Measurements from ENCODE around the gene WDR86. TPM values are rescaled to one million over a fixed set of nuclear protein-coding genes. Genes with fewer than 3 reads are reported as not detected.

Gene WDR86
- polyA plus RNA-seq, 10 donors: 1.7 to 7.5 (median 4.6) TPM

DNA sequence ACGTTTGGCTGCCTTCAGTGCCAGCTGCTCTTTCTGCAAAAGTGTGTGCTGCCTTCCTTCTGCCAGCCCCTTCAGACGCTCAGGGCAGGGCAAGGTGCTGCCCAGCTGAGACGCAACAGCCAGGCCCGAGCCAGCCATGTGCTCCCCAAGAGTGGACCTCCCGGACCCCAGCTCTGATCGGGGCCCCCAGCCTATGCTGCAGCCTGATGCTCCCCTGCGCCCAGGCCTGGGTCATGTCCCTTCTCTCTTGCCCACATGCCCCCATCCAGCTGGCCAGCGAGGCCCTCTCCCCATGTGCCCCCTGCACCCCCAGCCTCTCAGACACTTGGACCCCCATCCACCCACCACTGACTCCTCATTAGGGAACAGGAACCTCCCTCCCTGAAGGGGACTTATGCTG is 17.8 kb downstream of the WDR86 start:
- no peak for DNase-seq

DNA sequence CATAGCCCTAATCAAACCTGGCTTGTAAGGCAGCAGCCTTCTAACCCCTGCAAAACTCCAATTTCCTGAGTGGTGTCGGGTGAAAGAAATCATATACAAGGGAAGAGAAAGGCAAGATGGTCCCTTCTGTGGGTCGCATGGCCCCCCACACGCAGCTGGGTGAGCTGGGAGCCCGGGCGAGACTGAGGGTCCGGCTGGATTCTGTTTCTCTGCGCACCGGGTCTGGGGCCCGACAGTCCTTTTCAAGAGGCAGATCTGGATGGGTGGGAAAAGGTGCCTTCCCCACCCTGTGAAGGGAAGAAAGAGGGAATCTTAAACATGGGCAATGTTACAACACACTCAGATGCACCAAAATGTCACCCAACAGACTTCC is 18.5 kb downstream of the WDR86 start:
- no peak for DNase-seq

DNA sequence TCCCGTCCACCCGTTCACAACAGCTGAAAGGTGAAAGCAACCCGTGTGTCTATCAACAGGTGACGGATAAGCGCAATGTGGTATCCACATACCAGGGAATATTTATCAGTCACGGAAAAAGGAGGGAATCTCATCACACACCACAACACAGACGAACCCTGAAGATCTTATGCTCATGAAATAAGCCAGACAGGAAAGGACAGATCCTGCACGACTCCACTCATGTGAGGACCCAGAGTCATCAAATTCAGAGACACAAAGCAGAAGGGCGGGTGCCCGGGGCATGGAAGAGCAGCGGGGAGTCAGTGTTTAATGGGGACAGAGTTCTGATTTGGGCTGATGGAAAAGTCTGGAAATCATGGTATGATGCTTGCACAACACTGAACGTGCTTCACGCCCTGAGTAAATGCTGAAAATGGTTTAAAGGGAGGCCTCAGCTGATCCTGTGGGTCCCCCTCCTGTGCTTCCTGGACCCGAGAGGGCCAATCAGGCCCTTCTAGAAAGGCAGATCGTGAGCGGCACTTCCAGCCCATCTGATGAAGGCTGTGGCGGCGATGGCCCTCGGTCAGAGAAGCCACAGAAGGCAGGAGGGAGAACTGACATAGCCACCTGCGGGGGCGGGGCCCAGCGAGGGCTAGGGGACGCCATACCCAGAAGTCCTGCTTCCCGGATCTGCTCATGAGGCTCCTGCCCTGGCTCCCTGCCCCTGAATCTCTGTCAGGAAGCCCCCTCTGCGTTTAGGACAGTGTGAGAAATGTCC is 19.1 kb downstream of the WDR86 start:
- DNase-seq: no peak

DNA sequence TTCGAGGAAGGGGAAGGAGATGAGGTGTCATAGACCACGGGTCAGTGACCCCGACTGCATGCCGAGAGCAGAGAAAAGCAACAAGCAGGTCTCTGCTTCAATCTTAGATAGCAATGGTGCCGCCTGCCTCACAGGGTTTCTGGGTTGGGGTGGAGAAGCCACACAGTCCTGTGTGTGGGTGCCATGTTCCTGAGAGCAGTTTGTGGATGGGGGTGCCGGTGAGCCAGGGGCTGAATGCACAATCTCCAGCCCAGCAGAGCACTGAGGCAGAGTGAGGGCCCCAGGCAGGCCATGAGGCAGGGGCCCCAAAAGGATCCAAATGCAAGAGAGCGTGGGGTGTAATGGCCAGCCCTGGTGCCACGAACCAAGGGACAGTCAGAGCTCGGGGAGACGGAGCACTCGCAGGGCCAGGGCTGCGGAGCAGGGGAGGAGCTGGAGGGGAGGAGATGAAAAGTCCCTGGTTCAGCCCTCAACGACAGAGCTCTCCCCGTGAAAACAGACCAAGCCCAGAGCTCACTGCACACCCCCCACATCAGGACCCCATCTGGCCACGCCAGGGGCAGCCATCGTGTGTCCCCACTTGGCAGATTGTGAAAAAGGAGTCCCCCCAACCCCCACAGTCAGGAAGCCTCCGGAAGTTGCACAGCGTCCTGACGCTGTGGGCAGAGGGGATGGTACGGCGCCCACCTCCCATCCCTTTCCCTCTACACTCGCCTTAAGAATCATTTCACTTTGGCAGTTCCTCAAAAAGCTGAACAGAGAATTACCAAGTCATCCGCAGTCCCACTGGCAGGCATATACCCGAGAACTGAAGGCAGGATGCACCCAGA is 19.9 kb downstream of the WDR86 start:
- DNase-seq: no peak

DNA sequence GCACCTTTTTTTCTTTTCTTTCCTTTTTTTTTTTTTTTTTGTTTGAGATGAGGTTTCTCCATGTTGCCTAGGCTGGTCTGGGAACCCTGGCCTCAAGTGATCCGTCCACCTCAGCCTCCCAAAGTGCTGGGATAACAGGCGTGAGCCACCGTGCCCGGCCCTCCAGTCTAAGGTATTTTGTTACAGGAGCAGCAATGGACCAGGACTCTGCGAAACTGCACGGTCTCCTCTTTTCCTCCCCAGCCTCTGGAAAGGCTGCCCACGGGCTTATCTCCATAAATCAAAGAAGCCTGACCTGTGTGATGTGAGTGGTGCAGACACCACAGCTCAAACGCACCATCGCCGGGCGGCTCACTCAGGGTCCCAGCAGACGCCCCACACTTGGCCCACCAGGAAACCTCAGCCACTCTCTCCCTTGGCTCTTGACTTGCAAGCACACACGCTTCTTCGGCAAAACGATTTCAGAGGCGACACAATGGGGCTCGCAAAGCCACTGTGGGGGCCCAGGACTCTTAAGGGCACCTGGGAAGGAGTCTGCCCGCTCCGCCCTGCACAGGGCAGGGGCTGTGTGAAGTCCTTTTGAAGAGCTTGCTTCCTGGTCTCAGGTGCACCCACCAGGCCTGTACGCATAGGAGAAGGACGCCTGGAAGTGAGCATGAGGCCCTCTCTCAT is 20.6 kb downstream of the WDR86 start:
- no peak for DNase-seq

DNA sequence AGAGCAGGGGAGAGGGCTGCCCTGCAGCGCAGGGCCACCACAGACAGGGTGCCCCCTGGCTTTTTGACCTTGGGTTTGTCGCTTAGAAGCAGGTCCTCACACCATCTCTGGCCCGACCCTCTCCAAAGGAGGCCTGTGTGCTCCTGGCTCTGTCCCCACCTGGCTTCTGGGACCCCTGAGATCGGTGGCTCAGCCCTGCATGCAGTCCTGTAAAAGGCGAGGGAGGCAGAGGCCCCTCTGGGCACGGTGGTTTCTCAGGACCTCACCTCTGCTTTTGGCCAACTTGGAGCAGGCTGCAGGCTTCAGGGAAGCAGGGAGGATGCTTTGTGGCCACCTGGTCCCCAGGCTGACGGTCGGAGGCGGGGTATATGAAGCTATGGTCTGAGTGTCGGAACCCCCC is 21.4 kb downstream of the WDR86 start:
- DNase-seq: no peak

DNA sequence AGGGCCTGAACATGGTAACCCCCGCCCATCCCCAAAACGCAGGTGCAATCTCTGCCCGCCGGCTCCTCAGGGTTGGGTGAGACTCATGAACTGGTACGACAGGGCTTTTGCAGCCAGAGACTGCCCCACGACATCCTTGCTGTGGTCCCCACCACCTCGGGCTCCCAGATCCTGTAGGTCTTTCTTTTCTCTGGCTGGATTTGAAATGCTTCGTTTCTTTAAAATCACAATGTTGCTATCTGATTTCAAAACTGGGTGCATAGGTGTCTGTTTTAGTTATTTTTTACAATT is 21.9 kb downstream of the WDR86 start:
- no peak for DNase-seq

DNA sequence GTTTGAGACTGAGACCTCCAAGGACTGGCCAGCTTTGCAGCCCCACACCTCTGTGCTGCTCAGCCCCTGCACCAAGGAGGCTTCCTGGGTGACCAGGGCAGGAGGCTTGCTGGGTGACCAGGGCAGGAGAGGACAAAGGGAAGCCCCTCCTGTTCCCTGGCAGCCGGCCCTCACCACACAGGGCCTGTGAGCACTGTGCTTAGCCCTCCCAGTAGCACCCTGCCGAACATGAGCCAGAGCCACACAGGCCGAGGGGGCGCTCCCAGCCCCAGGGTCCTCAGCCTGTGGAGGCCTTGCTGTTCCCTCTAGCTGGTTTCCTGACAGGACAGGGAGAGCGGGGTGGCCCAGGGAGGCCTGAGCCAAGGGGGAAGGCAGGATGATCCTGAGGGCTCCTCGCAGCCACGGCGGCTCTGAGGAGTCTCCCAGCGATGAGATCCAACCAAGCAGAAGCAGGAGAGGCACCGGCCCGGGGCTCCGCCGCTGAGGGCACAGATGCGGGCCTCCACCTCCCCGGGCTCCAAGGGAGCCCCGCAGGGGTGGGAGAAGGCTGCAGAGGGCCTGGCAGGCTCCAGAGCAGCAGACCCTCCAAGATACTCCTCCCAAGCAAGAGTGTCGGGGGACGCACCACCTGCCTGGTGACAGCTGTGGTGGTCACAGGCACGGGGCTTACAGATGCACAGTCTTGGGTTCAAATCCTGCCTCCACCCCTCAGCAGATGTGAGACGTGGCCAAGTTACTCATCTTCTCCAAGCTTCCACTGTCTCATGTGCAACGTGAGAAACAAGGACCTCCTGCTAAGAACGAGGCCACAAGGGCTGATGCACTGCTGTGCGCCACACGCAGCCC is 22.5 kb downstream of the WDR86 start:
- no peak for DNase-seq

DNA sequence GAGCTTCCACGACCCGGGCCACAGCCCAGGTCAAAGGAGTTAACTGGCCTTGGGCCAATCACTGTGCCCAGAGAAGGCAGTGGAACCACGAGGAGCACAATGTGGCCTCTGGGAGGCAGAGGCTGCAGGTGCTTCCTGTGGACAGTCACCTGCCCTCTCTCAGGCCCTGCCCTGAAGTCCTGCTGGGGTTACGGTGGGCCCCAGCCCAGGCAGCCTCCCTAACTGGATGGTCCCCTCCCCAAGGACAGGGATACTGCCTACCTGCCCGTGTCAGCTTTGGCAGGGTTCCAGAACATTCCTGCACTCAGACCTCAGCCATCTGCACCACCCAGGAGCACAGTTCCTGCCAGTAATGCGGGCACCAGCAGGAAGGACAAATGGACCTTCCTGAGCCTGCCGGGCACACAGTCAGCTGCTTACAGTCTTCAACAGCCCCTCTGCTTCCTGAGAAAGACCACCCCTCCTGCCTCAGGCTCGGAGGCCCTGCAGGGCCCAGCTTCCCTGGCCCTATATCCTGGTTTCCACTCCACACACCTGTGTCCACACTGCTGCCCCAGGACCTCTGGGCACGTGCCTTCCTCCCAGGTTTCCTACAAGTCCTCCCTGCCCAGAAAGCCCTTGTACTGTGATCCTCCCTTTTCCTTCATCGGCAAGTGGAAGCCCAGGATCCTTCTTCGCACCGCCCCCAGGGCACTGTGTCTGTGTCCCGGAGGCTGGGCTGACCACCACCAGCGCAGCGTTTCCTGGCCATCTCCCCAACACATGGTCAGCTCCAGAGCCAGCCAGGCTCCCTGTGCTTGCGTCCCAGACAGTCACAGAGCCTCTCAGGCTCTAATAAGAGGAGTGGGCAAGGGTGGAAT is 23.3 kb downstream of the WDR86 start:
- no peak for DNase-seq

DNA sequence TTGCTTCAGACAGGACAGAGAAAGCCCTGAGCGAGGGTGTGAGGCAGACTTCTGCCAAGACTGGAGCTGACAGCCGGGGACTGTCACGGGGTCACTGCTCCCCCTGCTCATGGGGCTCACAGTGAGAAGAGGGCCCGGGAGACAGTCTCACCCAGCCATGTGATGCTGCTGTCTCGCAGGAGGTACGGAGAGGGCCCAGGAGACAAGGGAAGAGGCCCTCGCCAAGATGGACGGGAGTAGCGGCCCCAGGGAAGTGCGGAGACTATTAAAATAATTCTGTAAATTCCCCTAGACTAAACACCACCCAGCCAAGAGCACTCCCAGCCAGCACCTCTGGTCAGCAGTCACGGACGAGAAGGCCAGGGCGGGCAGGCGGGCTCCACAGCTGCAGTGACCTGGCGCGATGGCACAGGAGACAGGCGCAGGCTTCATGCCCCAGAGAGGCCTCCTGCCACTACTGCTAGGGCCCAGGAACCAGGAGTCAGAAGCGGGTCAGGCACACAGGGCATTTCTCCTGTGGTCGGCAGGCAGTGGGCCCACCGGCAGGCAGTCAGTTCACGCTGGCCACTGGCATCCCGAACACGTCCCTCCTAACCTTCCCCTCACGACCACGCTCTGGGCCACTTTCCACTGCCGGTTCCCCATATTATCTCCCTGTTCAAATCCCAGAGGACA is 24.1 kb downstream of the WDR86 start:
- DNase-seq: no peak

DNA sequence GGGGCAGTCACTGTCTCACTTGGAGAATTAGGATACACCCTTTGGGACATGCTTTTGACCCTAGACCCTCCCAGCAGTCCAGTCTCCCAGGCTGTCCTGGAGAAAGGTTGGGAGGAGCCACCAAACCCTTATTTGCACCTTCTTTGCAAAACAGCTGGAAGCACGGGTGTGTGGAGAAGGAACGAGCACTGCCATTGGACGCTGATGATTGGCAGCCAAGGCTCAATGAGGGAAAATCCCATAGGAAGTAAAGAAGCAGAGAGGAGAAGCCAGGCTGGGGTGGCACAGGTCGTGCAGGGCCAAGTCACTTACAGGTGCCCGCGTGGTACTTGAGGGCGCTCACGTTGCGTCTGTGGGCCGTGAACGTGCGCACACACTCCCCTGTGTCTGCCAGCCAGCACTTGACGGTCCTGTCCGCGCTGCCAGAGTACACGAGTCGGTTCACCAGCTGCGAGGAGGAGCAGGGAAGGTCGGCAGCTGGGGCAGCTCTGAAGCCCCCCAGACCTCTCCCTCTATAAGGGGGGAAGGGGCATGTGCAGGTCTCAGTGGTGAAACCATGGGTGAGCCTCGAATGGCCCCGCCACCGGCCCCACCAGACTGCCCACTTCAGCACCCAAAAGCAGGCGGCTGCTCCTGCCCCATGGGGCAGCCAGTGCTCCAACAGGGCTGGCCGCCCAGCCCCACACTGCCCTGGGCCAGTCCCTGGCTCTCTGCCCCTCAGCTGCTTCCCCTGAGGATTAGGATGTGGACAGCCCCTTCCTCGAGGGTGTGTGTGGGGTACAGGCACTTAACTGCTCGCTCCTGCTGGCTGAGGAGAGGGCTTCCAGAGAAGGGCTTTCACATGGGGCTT is 24.8 kb downstream of the WDR86 start:
- DNase-seq: no peak

DNA sequence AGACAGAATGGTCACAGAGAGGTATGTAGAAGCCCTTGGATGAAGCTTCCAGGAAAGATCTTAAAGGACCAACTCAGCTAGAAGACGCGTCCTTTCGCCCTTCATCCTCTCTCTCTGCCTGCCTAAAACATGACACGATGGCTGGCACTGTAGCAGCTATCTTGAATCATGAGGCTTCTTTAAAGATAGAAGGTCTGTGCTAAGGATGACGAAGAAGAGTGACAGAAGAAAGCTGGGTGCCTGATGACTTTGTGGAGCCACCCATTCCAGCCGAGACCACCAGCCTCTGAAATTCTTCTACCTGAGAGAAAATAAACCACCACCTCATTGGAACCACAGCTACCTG is 25.5 kb downstream of the WDR86 start:
- DNase-seq: no peak

DNA sequence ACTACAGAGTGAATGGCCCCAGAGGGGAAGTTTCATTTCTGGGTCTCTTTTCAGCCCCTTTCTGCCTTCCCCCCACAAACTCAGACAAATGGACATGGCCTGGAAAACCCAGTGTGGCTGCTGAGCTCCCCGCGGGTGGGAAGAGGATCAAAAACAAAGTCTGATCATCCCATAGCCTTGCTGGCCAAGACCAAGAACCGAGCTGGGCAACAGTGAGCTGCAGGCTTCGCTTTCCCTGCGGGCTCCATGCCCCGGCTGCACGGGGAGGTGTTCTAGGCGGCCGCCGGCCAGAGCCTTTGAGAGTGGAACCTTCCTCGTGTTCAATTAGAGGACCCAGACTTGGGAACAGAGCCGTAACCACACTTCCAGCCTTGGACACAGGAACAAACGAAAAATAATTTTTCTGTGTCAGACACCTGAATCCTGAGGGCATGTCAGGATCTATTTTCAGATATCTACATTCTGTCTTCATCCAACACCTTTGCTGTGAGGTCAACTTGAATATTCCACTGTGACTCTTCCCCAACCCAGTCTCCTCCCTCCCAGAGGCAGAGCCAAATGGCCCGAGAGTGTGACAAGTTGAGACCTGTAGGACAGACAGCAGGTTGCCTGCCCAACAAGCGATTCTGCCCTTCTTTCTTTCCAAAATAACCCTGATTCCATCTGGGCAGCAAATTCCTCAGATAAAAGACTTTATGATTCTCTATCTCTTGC is 26.0 kb downstream of the WDR86 start:
- no peak for DNase-seq

DNA sequence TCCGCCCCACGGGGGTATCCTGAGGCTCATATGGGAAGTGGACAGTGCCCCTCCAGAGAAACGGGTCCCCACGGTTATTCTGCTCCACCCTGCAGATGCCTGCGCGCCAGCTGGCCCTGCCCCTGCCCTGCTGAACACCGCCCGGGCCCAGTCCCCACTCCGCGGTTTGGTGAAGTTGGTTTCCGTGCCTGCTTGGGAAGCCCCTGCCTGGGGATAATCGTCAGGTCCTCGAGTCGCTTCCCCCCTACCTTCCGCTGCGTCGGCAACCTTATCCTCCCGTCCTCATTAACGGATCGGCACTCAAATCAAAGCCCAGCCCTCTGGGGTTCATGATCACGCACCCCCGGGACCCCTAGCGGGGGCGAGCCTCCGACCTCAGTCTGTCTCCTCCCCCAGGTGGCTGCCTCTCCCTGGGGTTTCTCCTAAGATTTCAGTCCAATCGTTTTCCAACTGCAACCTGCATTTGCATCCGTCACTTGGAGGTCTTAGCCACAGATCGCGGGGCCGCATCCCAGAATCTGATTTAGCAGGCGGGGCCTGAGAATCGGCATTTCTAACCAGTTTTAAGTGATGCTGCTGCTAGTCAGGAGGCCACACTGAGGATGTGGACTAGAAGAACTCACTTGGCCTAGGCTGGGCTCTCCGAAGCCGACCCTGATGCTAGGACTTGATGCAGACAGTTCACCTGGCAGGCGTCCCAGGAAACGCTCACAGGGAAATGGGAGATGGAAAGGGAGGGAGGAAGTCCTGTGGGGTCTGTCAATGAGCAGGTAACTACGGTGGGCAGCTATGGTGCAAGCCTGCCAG is 27.6 kb downstream of the WDR86 start:
- peak in 1 of 3 donors; percentile 29 for DNase-seq

DNA sequence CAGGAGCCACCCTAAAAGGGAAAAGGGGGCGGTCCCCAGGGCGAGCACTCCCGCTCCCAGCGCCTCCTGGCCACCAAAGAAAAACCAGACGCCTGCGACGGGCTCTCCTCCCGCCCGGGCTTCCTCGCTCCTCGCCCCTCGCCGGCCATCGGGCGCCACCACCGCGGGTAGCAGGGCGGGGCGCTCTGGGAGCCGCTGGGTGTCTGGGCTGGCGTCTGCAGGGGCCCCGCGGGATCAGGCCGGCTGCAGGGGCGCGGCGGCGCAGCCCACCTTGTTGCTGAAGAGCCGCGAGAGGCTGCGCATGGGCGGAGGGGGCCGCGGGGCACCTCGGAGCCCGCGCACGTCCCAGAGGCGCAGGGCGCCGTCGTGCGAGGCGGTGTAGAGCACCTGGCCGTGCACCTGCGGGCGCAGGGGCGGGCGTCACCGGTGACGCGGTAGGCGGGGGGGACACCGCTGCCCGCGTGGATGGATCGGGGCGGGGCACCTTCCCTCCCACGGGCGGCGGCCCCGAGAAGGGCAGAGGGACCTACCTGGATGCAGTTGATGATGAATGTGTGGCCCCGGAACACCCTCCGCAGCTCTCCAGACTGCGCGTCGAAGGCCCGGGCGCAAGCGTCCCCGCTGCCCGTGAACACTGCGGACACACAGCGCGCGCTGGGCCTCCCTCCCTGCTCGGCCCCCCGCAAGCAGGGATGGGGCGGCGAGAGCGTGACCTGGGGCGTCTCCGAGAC is 28.3 kb downstream of the WDR86 start:
- peak in 1 of 3 donors; percentile 32 for DNase-seq

DNA sequence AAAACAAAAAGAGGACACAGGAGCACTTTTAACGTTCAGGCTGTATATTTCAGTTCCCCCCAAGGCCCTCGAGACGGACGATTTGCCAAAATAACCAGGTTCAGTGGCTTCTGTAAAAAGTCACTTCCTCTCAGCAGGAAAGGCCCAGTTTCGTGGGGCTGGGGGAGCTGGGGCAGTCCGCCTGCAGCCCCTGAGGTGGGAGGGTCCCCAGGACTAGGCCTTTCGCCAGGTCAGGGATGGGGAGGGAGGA is 28.8 kb downstream of the WDR86 start:
- DNase-seq: peak in 1 of 3 donors; percentile 54

Measured in muscle of back (tissue), 11 donors.